NT2/D1 (cell line): ENCODE measurements around the gene KRT34.

Experiments
- SUZ12 ChIP-seq: IDR thresholded peaks from 2 replicates; pipeline ENCODE4 v1.6.1; 2011; ENCODE audit not compliant: insufficient read length, insufficient read depth; ENCODE audit errors: extremely low read depth
- YY1 ChIP-seq: IDR thresholded peaks from 2 replicates; pipeline ENCODE4 v1.6.1; 2011; ENCODE audit not compliant: insufficient read length, insufficient read depth

GRCh38 chr17:41404024-41404671, 22.0 kb upstream of the KRT34 start:
- TF ChIP-seq YY1: no peak
- no peak for TF ChIP-seq SUZ12
